PC-9 (cell line): ENCODE measurements around the gene LBHD2. TPM values are rescaled to one million over a fixed set of nuclear protein-coding genes. Genes with fewer than 3 reads are reported as not detected.

Experiments used
- BruUV-seq: library from RNA; stranded (reverse); fragments of 400-500 nt; replicated peaks from 2 replicates; lab custom pipeline; 2021; lab: Mats Ljungman, UMichigan
- CTCF ChIA-PET: fragments of 300-600 bp; sonication (Branson Sonifier 250); formaldehyde crosslinking; loops from one replicate; lab custom pipeline; 2022; ENCODE audit warnings: antibody characterized with exemption; lab: Charles Lee
- POLR2A ChIA-PET: fragments of 300-600 bp; sonication (Branson Sonifier 250); formaldehyde crosslinking; loops from one replicate; lab custom pipeline; 2022; ENCODE audit warnings: antibody characterized with exemption; ENCODE audit not compliant: unreplicated experiment; lab: Charles Lee
- DNase-seq, 2 experiments: peaks; one replicate each; pipeline versions ENCODE4 v3.0.0 to v3.0.0-alpha.2; 2015 to 2022; ENCODE audit warnings: mixed read lengths in 1 of 2
- H2AFZ ChIP-seq: fragments of 200-600 bp; sonication (generic); 2 replicates; pipeline ENCODE4 v1.8.1; 2017; ENCODE audit warnings: antibody characterized with exemption
- H3F3A ChIP-seq: fragments of 200-600 bp; sonication (generic); 2 replicates; pipeline ENCODE4 v1.8.1; 2017; ENCODE audit warnings: antibody characterized with exemption, mild to moderate bottlenecking, low read depth; ENCODE audit not compliant: insufficient read depth
- H3K27ac ChIP-seq: fragments of 200-600 bp; sonication (generic); 2 replicates; pipeline ENCODE4 v1.6.1; 2016; ENCODE audit warnings: mixed run types
- H3K27me3 ChIP-seq: fragments of 200-600 bp; sonication (generic); 2 replicates; pipeline ENCODE4 v1.6.1; 2016; ENCODE audit warnings: low read depth, mixed run types; ENCODE audit not compliant: insufficient read depth
- H3K36me3 ChIP-seq: fragments of 200-600 bp; sonication (generic); 2 replicates; pipeline ENCODE4 v1.6.1; 2016; ENCODE audit warnings: low read depth, mixed run types
- H3K4me1 ChIP-seq: fragments of 200-600 bp; sonication (generic); replicated peaks from 2 replicates; pipeline ENCODE4 v1.6.1; 2016; ENCODE audit warnings: mixed run types; ENCODE audit not compliant: insufficient read depth
- H3K4me2 ChIP-seq: fragments of 200-600 bp; sonication (generic); 2 replicates; pipeline ENCODE4 v1.6.1; 2017; ENCODE audit warnings: mixed run types
- H3K4me3 ChIP-seq: fragments of 200-600 bp; sonication (generic); 2 replicates; pipeline ENCODE4 v1.6.1; 2016; ENCODE audit warnings: mixed run types
- H3K79me2 ChIP-seq: fragments of 200-600 bp; sonication (generic); 2 replicates; pipeline ENCODE4 v1.6.1; 2017; ENCODE audit warnings: low read depth, mixed run types
- H3K9me2 ChIP-seq: fragments of 200-600 bp; sonication (generic); 2 replicates; pipeline ENCODE4 v1.8.1; 2017; ENCODE audit warnings: mild to moderate bottlenecking; ENCODE audit not compliant: insufficient read depth
- H3K9me3 ChIP-seq: fragments of 200-600 bp; sonication (generic); 2 replicates; pipeline ENCODE4 v1.8.1; 2016; ENCODE audit warnings: low read depth; ENCODE audit not compliant: insufficient read depth
- H4K20me1 ChIP-seq: fragments of 200-600 bp; sonication (generic); 2 replicates; pipeline ENCODE4 v1.8.1; 2017; ENCODE audit not compliant: insufficient read depth
- CTCF ChIP-seq: fragments of 200-600 bp; sonication (generic); conservative IDR thresholded peaks from 2 replicates; pipeline ENCODE4 v1.6.1; 2017; ENCODE audit warnings: mixed run types, antibody characterized with exemption, mild to moderate bottlenecking, moderate library complexity
- EZH2 ChIP-seq: fragments of 200-600 bp; sonication (generic); IDR thresholded peaks from 2 replicates; pipeline ENCODE4 v1.8.0; 2017; ENCODE audit warnings: antibody characterized with exemption, low read depth
- intact Hi-C: fragments of 100-400 bp; cut with micrococcal nuclease; formaldehyde crosslinking; loops from one replicate; pipeline ENCODE4 v1.10.0; 2022; ENCODE audit not compliant: unreplicated experiment
- total RNA-seq: library from RNA; stranded (reverse); gene quantifications from 2 replicates; pipeline ENCODE4 v1.2.3, GENCODE V29; 2021

Gene LBHD2
- total RNA-seq, 1 experiment from 2014 or later: 0.52 TPM

DNA sequence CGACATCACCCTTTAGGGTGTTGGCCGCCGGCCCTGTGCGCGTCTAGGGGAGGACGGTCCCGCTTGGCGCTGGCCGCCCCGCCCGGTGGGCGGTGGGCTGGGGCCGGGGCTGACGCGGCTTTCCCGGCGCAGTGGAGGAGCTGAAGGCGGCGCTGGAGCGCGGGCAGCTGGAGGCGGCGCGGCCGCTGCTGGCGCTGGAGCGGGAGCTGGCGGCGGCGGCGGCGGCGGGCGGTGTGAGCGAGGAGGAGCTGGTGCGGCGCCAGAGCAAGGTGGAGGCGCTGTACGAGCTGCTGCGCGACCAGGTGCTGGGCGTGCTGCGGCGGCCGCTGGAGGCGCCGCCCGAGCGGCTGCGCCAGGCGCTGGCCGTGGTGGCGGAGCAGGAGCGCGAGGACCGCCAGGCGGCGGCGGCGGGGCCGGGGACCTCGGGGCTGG, 42.9 kb downstream of the LBHD2 start:
- POLR2A ChIA-PET: interaction anchor here (0.6 to 1.8 kb wide), 4 partner anchors 10 to 1509 kb away, joined by 6 to 10 read pairs (median 6); no protein-coding TSS in a partner anchor
- H3K4me3 ChIP-seq: peak overlapping the region; percentile 81
- intact Hi-C loops: loop anchor here (5.0 kb wide), 1 partner anchor 535 kb away; the partner anchor contains the start of gene RCOR1

GRCh38 chr14:103127356-103127755, 43.3 kb downstream of the LBHD2 start:
- H3K27ac ChIP-seq: peak overlapping the region; percentile 86
- H3K9me3 ChIP-seq: no peaks in the 10 kb centered on the region
- peaks cover 73% of the 10 kb centered on the region for H3K4me1 ChIP-seq
- no peaks in the 10 kb centered on the region for H3K9me2 ChIP-seq
- peaks cover 80% of the 10 kb centered on the region for H3F3A ChIP-seq
- no TSS peak for BruUV-seq
- CTCF ChIA-PET: interaction anchor here (0.6 to 5.3 kb wide), 5 partner anchors 10 to 29 kb away, joined by 3 to 43 read pairs (median 3); no protein-coding TSS in a partner anchor
- POLR2A ChIA-PET: interaction anchor here (0.5 to 1.8 kb wide), 4 partner anchors 9 to 1509 kb away, joined by 3 to 10 read pairs (median 6); no protein-coding TSS in a partner anchor
- TF ChIP-seq CTCF: no peak
- TF ChIP-seq EZH2: no peak
- H3K4me3 ChIP-seq: peak overlapping the region; percentile 67
- no peak overlapping the region for H2AFZ ChIP-seq
- no peaks in the 10 kb centered on the region for H3K27me3 ChIP-seq
- peaks cover 40% of the 10 kb centered on the region for H4K20me1 ChIP-seq
- peaks cover 90% of the 10 kb centered on the region for H3K79me2 ChIP-seq
- peak overlapping the region; percentile 94 for H3K4me2 ChIP-seq
- peaks cover 60% of the 10 kb centered on the region for H3K36me3 ChIP-seq
- DNase-seq: peak in 1 of 2 experiments; percentile 40
- intact Hi-C loops: loop anchor here (5.0 kb wide), 1 partner anchor 535 kb away; the partner anchor contains the start of gene RCOR1

More for the DNA sequence above, 42.9 kb downstream of the LBHD2 start:
- BruUV-seq: no TSS peak
- peak; percentile 46 to 84 for DNase-seq
- peaks cover 78% of the 10 kb centered on the region for H3F3A ChIP-seq
- H2AFZ ChIP-seq: no peak overlapping the region
- H3K4me1 ChIP-seq: peaks cover 73% of the 10 kb centered on the region
- no peaks in the 10 kb centered on the region for H3K9me3 ChIP-seq
- H3K27ac ChIP-seq: peak overlapping the region; percentile 86
- no peaks in the 10 kb centered on the region for H3K27me3 ChIP-seq
- peaks cover 55% of the 10 kb centered on the region for H3K36me3 ChIP-seq
- H3K9me2 ChIP-seq: no peaks in the 10 kb centered on the region
- TF ChIP-seq EZH2 (no peak), CTCF (no peak)
- peak overlapping the region; percentile 99 for H3K4me2 ChIP-seq
- CTCF ChIA-PET: interaction anchor here (0.6 to 5.3 kb wide), 4 partner anchors 10 to 30 kb away, joined by 3 to 43 read pairs (median 4); no protein-coding TSS in a partner anchor
- peaks cover 85% of the 10 kb centered on the region for H3K79me2 ChIP-seq
- H4K20me1 ChIP-seq: peaks cover 40% of the 10 kb centered on the region

DNA sequence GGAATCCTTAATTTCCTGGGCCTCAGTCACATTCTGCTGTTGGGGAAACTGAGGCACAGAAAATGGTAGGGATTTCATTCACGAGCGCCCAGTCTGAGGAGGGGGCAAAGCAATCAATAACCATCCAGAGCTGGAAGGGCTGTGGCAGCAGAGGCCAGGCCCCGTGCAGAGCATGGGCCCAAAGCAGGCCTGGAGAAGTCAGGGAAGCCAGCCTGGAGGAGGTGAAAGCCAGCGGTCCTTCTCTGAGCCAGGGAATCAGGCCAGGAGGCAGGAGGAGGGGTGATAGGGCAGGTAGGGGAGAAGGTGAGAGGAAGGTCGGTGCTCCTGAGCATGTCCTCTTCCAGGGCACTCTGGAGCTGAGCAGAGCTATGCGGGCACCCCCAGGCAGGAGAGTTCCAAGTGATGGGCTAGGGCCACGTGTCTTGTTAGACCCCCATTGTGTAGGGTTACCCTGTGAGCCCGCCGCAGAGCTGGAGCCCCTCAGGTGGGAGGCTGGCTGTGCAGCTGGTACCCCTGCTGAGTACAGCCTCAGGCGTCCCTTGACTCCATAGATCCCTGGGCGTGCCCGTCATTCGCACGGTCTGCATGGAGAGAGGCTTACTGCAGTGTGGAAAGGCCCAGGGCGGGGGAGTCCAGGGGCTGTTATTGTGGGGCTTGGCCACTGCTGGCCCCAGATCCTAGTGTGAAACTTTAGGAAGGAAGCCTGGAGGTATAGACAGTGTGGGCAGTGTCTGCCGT, 44.0 kb downstream of the LBHD2 start:
- ChIA-PET CTCF (interaction anchor here (0.6 to 5.3 kb wide), 5 partner anchors 18 to 413 kb away, joined by 3 to 43 read pairs (median 3); no protein-coding TSS in a partner anchor), POLR2A (interaction anchor here (0.5 to 0.9 kb wide), 2 partner anchors 81 to 1180 kb away, joined by 3 to 8 read pairs; no protein-coding TSS in a partner anchor)
- Histone ChIP-seq H4K20me1 (peaks cover 40% of the 10 kb centered on the region), H3K79me2 (peaks cover 93% of the 10 kb centered on the region), H3K4me1 (peaks cover 73% of the 10 kb centered on the region), H3K27me3 (no peaks in the 10 kb centered on the region), H3K4me2 (peak overlapping the region; percentile 94), H3F3A (peaks cover 80% of the 10 kb centered on the region), H2AFZ (no peak overlapping the region), H3K36me3 (peaks cover 66% of the 10 kb centered on the region), H3K9me3 (no peaks in the 10 kb centered on the region), H3K4me3 (peak overlapping the region; percentile 67), H3K27ac (peak overlapping the region; percentile 86), H3K9me2 (no peaks in the 10 kb centered on the region)
- intact Hi-C loops: loop anchor here (1.0 to 5.0 kb wide), 8 partner anchors 23 to 536 kb away; partner anchors contain the start of genes EIF5 and RCOR1
- no peak for TF ChIP-seq EZH2
- no peak for TF ChIP-seq CTCF
- BruUV-seq: no TSS peak
- peak; percentile 94 to 96 for DNase-seq
